Urothelium cell line (cell line): ENCODE measurements around the gene PARVB.

Source experiments
- DNase-seq: peaks from one replicate; pipeline ENCODE4 v3.0.0; 2011; ENCODE audit warnings: low spot score, mixed read lengths
- FAIRE-seq: peaks from 2 replicates; lab custom pipeline; 2011; peaks lifted over from hg19 to GRCh38; lab: Jason Lieb, UNC

The PARVB gene

DNA sequence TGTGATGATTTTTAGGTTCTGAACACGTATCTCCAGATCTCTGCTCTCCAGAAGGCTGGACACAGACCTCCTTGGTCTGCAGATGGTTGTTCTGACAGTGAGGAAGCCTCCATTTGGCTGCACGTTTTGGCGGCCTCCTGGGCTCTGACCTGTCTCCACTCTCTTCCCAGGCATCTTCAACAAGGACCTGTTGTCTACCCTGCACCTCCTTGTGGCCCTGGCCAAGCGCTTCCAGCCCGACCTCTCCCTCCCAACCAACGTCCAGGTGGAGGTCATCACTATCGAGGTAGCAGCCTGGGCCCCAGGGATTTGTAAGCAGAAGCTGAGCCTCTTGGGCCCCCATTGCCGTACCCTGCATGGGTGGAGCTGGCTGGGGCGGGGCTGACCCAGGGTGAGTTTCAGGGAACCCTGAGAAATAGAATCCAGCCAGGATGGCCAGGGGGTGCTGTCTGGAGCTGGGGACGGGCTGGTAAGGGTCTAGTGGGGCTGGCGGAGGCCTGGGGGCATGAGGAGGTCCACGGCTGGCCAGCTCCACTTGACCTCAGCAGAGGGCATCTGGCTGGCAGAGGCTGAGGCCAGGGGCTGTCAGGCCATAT is 166.4 kb downstream of the PARVB start:
- no peak for FAIRE-seq
- DNase-seq, result no peak

DNA sequence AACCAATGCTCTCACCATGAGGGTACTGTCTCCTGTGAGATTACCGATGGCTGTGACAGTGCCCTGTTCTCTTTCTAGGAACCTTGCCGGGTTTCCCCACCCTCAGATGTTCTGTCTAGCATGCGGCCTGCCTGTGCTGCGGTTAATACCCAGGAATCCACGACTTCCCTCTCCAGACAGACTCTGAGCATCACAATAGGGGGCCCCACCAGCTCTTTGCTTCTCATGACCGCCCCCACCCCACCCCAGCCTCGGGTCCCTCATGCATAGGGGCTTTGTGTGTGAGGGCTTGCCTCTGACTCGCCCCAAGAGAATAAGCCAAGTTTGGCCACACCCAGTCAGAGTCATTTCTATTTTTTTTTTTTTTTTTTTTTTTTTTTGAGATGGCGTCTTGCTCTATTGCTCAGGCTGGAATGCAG is 166.9 kb downstream of the PARVB start:
- DNase-seq (peak; percentile 53), FAIRE-seq (no peak)

DNA sequence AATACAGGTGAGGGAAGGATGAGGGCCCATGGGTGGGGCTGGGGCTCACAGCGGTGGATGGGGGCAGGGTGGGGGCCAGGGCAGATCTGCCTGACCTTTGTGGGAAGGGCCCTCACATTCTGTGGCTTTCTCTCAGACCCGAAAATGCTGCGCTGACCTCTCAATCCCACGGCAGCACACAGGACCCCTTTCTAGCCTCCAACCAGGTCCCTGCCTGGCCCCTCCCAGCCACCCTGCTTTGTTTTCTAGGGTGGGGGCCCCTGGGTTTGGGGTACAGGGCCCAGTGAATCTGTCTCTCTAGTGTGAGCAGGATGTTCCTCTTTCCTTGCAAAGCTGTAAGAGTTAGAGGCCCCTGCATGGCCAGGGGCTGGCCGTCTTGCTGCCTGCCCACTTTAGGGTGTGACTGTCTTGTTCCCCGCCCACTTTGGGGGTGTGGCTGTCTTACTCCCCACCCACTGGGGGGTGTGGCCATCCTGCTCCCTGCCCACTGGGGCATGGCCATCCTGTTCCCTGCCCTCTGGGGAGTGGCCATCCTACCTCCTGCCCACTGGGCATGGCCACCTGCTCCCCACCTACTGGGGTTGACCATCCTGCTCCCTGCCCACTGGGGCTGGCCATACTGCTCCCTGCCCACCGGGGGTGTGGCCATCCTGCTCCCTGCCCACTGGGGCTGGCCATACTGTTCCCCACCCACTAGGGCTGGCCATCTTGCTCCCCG is 168.2 kb downstream of the PARVB start:
- peak; percentile 30 for DNase-seq
- FAIRE-seq, result peak; percentile 93

DNA sequence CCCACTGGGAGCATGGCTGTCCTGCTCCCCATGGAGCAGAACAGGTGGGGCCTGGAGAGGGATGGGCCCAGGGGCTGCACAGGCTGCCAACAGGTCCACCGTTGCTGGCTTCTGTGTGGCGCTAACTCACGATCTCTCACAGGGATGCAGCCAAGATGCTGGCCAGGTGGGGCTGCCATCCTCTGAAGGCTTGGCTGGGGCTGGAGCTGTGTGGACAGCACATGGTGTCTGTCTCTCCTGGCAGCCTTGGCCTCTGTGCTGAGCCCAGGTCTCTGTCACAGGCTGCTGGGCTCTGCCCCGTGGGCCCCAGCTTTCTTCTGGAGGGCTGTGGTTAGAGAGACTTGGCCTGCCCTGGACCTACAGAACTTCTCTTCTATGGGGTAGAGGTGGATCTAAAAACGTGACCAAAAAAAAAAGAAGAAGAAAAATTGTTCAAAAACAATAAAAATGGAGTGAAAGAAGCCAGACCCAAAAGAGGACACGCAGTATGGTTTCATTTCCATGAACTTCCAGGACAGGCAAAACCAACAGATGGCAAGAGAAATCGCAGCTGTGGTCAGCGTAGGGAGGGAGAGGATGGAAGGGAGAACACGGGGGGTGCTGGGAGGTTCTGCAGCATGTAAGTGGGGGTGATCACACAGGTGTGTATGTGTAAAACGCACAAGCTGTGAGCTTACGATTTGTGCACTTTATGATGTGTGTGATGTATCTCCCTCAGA is 168.9 kb downstream of the PARVB start:
- peak; percentile 17 for FAIRE-seq
- DNase-seq, result peak; percentile 32

DNA sequence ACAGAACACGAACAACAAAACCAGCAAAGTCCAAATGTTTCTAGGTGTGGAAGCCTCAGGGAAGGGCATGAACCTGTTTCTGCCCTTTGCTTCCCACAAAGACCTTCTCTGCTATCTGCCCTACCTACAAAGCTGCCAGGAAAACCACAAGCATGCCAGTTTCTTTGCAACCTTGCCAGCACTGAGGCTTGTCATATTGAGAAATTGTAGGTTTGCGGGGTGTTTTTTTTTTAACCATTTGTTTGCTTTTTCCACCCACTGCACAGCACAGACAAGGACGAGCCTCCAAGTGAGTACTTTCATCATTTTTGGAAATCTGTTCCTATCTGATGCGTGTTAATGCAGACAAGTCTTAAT is 169.4 kb downstream of the PARVB start:
- FAIRE-seq, result no peak
- peak; percentile 64 for DNase-seq

DNA sequence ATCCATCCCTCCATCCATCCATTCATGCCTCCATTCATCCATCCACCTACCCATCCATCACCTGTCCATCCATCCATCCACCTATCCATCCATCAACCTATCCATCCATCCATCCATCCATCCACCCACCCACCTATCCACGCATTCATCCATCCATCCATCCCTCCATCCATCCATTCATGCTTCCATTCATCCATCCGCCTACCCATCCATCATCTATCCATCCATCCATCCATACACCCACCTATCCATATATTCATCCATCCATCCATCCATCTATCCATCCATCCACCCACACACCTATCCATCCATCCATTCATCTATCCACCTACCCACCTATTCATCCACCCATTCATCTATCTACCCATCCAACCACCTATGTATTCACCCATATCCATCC is 170.5 kb downstream of the PARVB start:
- FAIRE-seq, result no peak
- DNase-seq, result no peak

DNA sequence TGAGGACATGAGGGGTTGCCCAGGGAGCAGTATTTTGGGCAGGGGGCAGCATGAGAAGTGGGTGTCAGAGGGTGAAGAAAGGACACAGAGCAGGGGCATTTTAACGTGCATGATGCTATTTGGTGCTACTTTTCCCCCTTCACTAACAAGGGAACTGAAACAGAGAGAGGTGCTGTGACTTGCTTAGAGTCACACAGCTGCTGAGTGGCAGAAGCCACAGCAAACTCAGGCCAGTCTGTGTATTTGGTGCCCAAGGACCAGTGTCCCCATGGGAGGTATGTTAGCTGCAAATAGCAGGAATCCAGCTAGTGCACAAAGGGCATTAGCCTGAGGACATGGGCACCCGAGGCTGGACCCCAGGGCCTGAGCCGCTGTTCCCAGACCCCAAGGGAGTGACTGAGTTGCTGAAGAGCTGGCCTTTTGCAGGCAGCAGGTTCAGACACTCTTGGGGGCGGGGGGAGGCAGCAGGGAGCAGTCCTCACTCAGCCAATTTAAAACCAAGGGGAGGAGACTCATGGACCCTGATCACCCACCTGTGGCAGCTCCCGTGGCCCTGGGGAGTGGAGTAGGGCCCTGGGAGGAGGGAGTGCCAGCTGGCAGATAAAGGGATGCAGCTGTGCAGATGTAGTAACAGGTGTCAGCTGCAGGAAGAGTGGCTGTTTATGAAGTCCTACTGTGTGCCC is 171.2 kb downstream of the PARVB start:
- DNase-seq, result no peak
- FAIRE-seq, result no peak

DNA sequence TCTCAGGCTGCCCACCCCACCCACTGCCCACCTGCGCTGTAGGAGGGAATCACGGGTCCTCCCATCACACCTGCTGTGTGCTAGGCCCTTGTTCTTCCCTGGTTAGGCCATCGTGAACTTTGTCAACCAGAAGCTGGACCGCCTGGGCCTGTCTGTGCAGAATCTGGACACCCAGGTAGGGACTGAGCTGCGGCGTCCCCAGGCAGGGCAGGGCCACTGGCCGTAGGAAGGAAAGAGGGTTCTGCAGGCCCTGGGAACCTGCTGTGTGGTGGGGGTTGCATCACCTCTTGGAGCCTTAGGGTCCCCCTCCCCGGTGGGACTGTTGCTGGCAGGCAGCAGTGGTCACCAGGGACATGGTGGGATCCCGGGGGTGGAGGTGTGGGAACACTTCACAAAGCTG is 172.1 kb downstream of the PARVB start:
- DNase-seq, result no peak
- FAIRE-seq, result no peak

DNA sequence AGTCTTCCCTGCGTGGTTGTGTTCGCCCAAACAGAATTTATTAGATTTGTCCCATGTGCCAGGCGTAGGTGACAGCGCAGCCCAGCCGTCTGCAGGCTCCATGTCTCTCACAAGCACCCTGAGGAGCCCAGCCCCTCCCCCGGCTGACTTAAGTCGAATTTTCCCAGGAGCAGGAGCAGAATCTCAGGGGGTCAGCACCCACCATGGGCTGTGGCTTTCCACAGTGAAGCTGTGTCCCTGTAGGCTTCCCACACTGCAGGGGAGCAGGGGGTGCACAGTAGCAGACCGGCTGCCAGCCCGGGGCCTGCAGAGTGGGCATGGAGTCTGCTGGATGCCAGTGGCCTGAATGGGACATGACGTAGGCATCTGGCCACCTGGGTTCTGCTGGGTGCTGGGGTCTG is 172.6 kb downstream of the PARVB start:
- DNase-seq, result no peak
- no peak for FAIRE-seq

DNA sequence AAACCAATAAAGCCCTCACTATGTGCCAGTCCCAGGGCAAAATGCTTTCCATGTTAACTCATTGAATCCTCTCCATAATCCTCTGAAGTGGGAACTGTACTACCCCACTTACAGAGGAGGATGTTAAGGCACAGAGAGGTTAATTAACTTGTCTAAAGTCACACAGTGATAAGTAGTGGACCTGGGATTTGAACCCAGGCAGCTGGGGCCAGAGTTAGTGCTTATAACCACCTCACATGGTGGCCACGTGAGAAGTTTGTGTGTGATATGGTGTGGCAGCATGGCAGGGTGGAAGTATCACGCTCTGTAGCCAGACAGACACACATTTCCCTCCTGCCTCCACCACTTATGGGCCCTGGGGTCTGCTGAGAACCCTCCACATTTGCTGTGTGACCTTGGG is 173.2 kb downstream of the PARVB start:
- DNase-seq, result no peak
- no peak for FAIRE-seq

DNA sequence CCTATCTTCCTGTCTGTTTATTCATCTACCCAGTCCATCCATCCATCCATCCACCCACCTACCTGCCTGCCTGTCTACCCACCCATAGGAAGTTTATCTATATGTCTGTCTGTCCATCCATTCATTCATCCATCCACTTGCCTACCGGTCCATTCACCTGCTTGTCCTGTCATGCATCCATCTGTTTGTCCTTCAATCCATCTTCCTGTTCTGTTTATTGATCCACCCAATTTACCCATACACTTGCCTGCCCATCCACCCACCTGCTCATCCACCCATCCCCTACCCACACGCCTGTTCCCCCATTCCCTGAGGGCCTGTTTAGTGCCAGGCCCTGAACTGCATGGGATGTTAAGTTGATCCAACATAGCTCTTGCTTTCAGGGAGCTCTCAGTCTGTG is 175.1 kb downstream of the PARVB start:
- DNase-seq (no peak), FAIRE-seq (peak; percentile 53)

DNA sequence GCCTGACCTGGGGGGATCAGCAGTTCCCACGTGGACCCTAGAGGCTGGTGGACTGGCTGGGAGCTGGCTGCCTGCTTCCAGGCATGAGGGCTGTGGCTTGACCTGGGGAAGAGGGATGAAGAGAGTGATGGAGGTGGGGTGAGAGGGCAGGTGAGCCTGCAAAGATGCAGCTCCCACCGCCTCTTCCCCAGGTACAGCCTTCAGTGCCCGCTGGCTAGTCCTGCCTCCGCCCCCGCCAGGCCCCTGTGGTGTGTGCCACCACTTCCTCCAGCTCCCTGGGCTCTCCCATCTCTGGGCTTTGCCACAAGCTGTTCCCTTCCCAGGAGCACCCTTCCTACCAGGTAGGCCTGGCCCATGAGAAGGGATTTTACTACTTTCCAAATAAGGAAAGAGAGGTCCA is 175.8 kb downstream of the PARVB start:
- DNase-seq (no peak), FAIRE-seq (peak; percentile 9)

DNA sequence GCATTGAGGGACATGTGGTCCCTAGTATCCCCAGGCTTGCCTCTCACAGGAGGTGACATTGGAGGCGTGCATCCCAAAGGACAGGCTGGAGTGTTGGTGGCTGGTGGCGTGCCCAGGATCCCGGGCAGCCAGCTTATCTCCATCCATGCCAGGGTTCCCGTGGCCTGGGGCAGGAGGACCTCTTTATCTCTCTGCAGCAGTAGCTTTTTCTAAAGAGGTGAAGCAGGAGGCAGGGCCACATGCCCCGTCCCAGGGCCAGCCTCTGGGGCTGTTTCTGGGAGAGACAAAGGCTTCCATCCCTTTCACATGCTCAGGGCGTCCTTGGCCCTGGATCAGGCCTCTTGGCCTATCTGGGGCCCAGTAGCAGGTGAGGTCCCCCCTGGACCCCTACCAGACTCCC is 176.3 kb downstream of the PARVB start:
- DNase-seq, result no peak
- no peak for FAIRE-seq

DNA sequence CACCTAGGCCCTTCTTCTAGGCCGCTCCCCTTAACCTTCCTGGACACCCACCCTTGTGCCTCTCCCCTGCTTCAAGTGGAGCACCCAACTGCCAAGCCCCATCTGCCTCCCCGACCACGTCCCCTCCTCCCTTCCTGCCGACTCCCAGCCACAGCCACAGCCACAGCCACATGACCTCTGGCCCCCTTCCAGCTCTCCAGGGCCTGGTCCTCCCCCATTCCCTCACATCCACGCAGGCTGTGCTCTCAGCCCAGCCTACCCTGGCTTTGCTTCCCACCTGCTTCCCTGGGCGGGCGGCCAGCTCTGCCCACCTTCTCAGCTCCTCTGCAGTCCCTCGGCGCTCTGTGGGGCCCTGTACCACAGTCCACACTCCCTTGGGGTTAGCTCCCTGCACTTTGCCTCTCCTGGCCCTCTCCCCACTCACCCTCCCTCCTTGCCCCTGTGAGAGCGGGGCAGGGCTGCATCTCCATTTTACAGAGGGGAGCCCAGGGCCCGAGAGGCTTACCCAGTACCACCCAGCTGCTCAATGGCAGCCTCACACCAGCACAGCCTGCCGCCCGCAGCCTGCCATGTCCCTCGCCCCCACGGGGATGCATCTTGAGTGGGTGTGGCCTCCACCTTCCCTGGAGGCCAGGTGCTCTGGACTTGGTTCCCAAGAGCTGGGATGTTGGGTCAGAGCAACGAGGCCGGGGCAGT is 176.9 kb downstream of the PARVB start:
- FAIRE-seq (peak; percentile 35), DNase-seq (no peak)

DNA sequence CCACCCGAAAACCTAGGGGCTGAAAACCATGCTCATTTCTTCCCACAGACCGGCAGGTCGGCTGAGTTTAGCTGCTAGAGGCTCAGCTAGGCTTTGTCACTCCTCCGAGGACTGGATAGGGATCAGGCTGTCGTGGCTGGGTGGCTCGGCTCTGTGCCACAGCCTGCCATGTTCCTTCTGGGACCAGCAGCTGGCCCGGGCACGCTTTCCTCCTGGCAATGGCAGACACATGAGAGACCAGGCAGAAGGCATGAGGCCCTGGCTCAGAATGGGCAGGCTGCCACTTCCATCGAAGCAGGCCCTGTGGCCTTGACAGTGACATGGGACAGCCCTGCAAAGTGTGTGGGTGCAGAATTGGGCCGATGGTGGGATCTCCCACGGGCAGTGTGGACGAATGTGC is 177.6 kb downstream of the PARVB start:
- DNase-seq, result no peak

DNA sequence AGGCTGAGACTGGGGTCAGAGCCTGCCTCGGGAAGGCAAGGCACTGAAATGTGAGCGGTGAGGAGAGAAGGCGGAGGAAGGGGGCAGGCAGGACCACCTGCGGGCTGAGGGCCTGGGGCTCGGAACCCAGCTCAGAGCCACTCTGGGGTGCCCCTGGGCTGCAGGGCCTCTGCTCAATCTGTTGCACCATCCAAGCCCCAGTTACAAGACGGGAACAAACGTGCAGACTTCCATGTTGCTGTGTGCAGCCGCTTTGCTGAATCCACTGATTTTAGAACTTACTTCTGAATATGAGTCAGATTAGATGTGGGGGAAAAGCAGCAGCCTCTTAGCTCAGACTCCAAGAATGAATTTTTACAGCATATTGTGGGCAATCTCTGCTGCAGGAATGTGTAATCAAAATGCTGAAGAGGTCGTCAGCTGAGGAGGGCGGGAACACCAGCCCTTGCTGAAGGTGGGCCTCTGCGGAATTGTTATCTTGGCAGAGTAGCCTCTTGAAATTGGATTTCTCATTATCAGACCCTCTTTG is 178.2 kb downstream of the PARVB start:
- no peak for FAIRE-seq
- peak; percentile 66 for DNase-seq

More for the DNA sequence above, 177.6 kb downstream of the PARVB start:
- FAIRE-seq, result no peak

DNA sequence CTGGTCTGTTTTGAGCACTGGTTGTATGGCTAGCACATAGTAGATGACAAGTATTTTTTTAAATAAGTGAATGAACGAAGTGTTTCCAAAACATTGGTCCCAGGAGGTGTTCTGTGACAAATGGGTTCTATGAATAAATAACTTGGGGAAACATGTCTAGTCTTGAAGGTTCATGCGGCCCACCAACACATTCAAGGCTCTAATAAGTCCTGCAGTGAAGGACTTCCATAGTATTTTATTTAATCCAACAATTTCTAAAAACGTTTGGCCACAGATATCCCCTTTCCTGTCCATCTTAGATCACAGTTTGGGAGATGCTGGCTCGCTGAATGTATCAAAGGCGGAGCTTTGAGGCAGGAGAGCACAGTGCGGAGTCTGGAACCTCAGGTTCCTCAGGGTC is 179.1 kb downstream of the PARVB start:
- DNase-seq (no peak), FAIRE-seq (no peak)

DNA sequence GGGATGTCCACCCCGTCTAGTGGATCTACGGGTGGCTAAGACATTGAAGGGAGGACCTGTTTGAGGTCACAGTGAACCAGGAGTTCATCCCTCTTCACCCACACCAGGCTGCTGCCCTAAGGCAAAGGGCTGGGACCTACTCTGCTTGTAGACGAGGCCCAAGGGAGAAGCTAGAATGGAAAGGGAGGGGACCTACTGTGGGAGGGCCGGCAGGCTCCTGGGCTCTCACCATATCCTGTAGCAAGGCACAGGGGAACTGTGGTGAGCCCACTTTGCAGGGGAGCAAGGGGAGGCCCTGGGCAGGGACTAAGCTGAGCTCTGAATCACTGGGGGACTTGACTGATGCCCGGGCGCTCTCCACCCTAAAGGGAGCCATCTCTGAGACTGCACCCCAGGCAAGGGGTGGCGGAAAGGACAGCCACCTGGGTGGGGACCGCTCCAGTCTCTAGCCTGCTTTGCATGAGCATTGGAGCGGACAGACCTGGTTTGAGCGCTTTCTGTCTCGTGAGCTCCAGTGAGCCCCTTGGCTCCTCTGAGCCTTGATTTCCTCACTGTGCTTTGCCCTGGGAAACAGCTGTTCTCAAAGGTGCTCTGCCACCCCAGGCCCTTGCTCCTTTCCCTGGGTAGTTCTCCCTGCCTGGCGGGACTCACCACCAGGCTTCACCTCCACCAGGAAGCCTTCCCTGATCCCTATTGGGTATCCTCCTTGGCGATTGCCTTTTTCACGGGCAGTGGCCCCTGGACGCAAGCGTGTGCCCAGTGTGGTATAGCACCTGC is 180.8 kb downstream of the PARVB start:
- no peak for DNase-seq
- FAIRE-seq, result no peak

DNA sequence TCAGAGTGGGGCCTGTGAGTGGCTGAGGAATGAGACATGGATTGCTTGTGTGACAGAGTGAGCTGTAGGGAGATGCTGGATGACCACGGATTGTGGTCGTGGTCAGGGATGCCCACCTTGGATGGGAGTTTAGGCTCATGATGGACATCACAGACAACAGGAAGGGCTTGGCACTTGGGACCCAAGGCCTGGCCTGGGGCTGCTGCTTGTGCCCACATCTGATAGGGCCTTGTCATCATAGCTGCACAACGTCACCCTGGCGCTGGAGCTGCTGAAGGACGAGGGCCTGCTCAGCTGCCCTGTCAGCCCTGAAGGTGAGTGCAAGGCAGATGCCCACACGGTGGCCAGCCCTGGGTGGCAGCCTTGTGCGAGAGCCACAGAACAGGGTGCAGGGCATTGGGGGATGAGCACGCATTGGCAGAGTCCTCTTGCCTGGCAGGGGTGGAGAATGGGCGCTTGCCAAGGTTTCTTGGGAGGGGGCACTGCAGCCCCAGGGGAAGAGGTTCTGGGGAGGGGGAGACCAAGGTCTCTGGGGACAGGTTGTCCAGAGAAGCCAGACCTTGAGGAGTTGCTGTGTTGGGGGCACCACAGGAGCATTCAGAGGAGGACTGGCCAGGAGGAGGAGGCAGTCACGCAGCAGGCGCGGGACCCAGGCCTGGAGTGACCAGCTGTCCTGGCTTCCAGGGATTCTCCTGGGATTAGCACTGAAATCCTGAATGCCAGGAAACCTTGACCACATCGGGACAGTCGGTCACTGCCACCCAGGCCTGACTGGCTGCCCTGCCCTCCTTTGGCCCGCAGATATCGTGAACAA is 181.6 kb downstream of the PARVB start:
- peak; percentile 68 for FAIRE-seq
- no peak for DNase-seq
